NCI-H460 (cell line): ENCODE results near the gene STX7. TPM values are rescaled to one million over a fixed set of nuclear protein-coding genes. Genes with fewer than 3 reads are reported as not detected.

Experiments used
- DNase-seq: peaks from one replicate; pipeline ENCODE4 v3.0.0-alpha.2; 2016; ENCODE audit warnings: low read depth; ENCODE audit errors: extremely low read depth
- total RNA-seq: library from RNA; depleted of rRNA; stranded (reverse); fragments of >200 nt; shearing (Covaris generic); gene quantifications from 2 replicates; pipeline ENCODE4 v1.2.3, GENCODE V29; 2014

STX7 gene
- total RNA-seq, 1 experiment from 2014 or later = 10.0 TPM

DNA sequence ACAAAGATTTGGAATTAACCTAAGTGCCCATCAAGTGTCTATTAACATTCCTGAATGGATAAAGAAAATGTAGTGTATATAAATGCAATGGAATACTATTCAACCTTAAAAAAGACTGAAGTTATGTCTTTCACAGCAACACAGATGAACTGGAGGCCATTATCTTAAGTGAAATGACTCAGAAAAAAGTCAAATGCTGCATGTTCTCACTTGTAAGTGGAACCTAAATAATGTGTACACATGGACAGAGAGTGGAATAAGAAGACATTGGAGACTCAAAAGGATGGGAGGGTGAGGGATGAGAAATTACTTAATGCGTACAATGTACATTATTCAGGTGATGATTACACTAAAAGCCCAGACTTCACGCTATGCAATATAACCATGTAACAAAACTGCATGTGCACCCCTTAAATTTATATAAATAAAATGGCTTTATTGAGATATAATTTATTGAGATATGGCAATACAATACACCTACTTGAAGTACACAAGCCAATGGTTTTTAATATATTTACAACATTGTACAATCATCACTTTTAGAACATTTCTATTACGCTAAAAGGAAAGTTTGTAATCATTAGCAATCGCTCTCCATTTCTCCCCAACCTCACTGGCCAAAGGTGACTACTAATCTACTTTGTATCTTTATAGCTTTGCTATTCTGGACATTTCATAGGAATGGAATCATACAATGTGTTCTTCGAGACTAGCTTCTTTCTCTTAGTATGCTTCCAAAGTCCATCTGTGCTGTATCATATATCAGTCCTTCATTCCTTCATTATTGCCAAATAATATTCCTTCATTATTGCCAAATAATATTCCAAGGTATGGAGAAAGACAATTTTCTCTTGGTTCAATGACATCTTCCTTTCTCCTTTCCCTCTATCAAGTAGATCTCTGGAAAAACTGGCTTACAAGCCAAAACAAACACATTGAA lies 5.8 kb downstream of the STX7 start:
- DNase-seq = no peak

DNA sequence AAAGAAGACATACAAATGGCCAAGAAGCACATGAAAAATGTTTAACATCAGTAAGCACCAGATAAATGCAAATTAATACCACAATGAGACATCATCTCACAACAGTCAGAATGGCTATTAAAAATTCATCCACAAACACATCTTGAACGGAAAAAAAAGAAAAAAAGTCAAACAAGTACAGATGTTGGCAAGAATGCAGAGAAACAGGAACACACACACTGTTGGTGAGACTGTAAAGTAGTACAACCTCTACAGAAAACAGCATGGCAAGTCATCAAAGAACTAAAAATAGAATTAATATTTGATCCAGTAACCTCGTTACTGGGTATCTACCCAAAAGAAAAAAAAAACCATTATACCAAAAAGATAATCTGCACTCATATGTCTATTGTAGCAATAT lies 6.5 kb downstream of the STX7 start:
- no peak for DNase-seq

DNA sequence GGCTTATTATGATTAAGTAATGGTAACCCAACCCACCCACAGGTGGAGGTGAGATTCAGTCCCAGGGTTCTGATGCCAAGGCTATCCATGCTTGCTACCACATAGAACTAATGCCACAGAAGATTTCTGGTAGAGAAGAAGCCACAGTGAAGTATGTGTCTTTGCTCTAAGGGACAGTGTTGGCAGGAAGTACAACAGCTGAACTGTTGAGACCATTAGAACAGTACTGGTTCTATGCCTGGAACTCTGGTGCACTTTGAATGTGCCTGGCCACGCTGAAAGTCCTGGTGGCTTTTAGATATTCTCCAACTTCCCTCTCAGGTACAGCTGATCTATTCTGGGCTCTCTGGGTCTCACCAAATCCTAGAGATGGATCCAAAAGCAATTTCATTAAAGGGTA lies 7.8 kb downstream of the STX7 start:
- DNase-seq = no peak

DNA sequence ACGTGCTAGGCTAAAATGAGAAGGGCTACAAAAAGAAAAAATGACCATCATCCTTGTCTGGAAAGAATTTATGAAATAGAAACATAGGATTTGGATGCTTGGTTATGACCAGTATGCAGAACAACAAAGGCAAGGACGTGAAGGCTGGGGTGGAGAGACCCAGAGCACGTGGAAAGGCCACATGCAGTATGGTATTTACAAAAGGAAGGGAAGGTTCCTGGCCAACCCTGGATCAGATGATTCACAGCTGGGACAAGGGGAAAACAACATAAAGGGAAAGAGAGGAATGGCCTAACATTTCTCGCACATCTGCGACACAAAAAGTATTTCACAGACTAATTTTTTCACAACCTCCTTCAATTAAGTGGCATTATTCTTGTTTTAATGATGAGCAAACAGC lies 8.2 kb downstream of the STX7 start:
- no peak for DNase-seq

DNA sequence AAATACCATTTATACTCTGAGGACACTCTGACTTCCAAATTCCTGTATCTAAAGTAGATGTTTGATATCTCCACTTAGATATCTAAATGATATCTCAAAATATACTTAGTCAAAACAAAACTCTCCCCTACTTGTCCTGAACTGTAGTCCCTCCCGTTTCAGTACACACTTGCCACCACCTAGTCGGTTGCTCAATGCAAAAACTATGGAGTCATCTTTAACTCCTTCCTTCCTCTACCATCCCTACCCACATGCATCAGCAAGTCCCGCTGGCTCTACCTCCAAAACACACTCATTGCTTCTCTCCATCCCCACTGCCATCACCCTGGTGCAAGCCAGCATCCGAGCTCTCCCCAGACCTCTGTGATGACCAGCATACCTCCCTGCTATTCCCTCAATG lies 13.2 kb downstream of the STX7 start:
- no peak for DNase-seq

DNA sequence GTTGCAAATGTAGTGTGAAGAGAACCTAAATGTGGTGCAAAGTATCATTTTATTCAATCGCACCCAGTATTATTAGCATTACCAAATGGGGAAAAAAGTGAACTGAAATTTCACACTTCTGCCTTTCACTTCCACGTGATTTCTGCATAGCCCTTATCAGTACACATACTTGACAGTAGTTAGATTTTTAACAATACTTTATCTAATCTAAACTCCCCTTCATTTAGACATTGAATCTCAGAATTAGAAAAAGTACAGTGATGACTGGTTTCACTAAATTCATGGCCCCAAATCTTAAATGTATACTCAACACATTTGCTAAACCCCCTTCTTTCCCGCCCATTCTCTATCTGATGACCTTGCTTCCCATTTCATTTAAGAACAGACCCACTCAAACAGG lies 14.3 kb downstream of the STX7 start:
- no peak for DNase-seq

DNA sequence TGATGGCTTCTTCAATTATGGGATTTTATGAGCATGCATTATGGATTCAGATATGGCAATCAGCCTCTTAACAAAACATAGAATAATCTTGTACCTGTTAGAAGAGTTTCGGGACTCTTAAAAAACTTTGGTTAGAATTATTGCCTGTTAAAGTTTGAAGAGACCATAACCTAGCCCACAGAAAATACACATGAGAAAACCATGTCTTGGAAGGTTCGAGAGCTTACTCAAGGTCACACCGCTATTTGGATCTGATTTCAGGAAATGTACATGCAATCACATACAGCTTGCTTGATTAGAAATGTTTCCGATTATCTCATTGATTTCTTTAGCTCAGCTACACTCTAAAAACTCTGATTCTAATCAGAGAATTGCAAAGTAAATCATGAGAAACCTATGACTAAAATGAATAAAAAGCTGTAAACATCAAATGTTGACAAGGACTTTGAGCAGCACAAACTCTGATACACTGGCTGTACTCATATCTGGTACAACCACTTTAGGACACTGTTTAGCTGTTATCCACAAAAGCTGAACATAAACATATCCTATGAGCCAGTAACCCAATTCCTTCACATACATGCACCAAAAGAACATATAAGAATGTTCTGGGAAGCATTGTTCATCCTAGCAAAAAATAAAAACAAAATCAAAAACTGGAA lies 16.3 kb downstream of the STX7 start:
- no peak for DNase-seq

DNA sequence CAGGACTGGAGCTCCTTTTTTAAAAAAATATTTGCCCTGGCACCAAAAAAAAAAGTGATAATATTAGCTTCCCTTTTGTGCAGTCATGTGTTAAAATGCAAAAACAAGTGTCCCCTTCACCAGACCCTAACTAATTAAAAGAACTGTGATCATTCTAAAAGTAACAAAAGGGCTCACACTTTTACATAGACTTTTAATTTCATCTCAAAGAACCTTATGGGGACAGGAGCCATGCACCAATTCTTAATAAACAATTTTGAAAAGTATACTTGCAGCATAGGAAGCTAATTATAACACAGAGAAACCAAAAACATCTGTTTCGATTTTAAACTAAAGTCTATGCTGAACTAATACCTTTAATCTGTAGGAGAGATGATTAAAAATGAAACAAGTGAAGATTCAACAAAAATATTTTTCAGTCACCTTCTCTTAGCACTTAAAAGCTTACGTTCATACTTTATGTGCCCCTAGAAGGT lies 17.3 kb downstream of the STX7 start:
- no peak for DNase-seq

DNA sequence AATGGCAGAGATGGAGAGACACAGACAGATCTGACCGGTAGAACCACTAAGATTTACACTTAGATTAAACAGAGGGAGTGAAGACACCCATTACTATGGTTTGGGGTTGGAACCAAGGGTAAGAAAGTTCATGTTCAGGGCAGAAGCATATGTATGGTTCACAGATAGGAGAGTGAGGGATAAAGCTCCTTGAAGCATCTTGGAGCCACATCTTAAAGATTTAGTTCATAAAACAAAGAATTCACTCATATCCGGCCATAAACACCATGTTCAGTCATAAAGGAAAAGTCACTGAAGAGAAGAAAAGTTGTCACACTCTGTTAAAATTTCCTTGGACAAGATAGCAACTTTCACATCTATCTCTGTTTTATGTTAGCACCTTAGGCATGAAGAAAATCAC lies 18.0 kb downstream of the STX7 start:
- no peak for DNase-seq

DNA sequence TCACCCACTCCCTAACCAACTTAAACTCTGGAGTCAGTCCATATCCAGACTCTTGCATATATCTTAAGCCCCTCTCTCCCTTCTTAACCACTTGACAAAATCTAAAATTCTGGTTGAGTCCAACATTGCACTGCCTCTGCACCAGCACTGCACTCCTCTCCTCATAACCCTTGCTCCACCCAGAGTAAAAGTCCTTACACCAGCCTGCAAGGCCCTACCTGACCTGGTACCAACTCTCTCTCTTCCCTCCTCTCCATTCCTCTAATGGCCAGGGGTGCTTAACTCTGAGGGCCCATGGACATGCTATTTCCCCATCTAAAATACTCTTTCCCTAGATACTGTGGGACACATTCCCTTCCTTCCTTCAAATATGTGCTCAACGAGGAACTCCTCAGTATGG lies 21.0 kb downstream of the STX7 start:
- DNase-seq = no peak

DNA sequence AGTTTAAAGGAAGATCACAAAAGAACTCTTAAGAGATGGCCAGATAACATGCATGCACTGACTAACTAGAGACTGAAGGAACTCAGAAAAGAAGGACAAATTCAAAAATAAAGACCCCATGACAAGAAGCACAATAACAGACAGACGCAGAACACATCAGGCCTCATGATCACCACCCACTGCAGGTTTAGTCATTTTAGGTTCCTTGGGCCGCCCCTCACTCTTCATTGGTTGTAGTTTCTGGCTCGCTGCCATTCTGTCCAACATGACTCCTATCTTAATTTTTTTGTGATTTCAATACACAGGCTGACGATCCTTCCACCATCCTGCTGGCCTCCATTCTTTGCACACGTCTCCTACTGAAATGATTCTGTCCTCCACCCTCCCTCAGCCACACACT lies 21.6 kb downstream of the STX7 start:
- no peak for DNase-seq

DNA sequence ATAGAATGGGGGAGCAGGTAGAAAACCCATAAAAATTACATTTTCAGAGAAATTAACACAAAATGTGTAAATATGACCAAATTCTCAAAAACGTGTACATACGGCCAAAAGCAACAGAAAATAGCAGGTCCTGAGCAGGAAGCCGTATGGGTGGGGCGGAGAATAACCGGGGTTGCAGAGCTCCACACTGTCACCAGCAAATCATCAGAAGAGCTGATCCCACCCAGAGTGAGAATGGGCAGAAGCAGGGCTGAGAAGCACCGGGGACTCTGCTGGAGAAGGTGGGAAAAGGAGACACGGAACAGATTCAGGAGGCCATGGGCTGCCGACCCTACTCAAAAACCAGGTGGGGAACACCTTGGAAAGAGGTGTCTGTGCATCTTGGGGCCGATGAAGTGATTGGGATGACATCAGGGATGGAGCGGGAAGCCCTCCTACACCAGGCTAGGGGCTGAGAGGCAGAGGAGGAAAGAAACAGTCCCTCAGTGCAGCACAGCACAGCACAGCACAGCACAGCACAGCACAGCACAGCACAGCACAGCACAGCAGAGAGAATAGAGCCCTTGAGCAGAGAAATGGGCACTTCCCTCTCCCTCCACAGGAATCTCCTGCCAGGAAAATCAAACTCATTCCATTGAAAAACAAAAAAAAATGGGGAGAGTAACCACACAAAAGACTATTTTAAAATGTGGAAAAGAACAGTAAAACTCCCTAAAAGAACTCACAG lies 22.3 kb downstream of the STX7 start:
- no peak for DNase-seq

DNA sequence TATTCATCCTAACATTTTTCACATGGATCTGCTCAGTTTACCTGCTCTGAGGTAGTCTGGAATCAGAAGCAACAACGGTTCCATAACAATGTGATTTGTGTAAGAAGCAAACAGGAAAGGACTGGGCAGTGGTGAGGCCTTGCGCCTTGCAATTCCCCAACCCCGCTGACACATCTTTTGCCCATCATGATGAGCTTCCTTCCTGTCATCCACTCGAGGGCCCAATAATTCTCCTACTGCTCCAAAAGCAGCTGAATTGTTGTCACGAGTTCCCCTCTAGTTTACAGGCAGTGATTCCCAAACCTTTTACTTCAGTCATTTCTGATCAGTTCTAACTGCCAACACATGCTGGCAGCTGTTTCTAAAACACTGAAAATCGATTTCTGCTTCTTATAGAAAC lies 22.9 kb downstream of the STX7 start:
- DNase-seq = no peak

DNA sequence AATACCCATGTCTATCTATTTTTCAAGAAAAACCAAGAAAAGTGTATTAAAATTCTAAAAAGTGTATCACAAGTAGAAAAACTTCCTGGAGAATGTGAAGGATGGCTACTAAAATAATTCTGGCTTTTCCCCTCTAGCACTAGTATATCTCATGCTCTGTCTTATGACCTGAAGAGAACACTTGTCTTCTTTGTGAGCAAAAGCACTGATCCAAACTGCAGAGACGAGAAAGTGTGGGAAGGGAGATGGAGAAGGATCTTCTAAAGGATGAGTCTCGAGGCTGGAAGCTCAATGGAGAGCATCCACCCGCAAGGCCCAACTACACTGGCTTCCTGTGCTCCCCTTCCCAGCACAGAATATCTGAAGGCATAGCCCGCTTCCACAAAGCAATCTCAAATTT lies 23.5 kb downstream of the STX7 start:
- no peak for DNase-seq

DNA sequence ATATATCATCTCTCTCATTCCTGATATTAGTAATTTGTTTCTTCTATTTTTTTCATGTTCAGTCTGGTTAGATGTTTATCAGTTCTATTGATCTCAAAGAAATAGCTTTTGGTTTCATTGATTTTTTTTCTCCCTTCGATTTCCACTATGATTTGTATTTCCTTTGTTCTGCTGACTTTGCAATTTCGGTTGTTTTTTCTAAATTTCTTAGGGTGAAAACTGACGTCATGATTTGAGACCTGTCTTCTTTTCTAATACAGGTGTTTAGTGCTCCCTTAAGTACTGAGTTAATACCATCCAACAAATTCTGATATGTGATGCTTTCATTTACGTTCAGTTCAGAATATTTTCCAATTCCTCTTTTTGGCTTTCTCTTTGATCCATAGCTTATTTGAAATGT lies 25.2 kb downstream of the STX7 start:
- no peak for DNase-seq

DNA sequence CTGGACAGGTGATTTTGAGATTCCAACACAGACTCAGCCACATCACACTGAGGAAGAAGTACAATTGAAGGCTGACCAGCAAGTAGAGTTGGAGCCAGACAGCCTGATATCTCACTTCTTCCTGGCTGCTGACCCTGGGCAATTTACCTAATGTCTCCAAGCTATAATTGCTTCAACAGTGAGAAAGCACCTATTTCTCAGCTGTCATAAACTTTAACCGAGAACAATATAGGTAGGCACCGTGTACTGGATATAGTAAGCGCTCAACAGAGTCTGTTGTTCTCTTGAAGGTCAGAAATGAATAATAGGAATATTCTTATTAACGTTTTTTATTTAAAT lies 28.3 kb downstream of the STX7 start:
- DNase-seq = no peak

DNA sequence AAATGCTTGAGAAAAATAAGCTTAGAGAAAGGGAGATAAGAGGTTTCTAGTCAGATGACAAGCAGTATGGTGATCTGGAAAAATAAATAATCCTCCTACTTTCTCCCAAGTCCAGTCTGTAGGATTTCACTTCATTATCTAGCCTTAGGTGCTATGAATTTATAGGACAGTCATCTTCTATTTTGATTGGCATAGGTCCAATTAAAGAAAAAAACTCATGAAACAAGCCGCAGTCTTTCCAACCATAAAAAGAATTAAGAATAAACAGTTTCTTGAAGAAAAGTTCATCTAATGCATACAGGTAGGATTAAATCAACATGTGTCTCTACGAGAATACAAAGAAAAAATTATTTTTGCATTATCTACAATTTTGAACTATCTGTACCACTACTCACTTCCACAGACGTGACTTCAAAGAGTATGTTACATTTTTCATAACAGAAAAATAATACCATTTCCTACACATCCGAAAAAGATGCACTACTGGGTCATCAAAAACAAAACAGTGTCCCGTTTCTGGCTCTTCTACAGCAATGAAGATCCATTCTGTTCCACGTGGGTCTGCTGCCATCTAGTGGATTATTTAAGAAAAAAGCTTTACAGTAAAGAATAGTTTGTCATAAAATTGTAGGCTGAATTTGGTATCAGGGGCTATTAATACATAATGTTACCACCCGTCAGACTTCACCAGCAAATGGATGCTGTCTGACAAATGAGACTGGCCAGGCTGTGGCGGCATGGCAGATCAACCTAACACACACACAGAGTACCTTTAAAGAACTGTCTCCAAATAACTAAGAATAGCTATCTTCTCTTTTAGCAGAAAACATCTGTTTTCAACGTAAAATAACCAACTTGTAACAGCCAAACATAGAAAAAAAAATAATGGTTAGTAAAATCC lies 28.9 kb downstream of the STX7 start:
- peak; percentile 61 for DNase-seq

DNA sequence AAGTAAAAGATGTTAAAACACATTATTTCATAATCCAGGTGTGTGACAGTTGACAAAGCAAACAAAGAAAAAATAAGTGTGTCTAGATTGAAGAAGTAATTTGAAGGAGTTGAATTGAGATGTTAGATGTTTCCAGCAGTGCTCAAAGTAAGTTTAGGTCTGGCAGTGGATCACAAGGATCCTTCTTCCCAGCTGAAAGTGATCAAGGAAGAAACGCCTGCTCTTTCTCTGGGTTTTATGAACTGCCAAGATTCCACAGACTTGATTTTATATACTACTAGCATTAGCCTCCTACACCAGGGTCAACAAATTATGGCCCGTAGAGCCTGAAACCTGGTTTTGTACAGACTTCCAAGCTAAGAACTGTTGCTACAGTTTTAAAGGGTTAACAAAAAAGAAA lies 30.3 kb downstream of the STX7 start:
- no peak for DNase-seq

DNA sequence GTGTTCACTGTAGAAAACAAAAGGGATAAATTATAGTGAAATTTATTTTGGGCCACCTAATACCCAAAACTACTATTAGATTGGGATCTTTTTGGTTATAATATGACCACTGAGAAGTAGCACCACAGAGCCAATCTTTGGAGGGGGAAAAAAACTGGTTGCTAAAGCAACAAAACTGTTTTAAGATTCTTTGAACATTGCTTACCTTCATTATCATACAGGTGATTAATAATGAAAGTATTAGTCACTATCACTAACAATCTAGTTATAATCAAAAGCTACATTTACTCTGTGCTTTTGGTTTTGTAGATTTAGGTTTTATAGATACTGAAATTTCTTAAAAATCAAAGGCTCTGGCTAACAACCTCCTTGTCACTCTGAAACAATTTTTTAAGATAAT lies 31.7 kb downstream of the STX7 start:
- no peak for DNase-seq

DNA sequence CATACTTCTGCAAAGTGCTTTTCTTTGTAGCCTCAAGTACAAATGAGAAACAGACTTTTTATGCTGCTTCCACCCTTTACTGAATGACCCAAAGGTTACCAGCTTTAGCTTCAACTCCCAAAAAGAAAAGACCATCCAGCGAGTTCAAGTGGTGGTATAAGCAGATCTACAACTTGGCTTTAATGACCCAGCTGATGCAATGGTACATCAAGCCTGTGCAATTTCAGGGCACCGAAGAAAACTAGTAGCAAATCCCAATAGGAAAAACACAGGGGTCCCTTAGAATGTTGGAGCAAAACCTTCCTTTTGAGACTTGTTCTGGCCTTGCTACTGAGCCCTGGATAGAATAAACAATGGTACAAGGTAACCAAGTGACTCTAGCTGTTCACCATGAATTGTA lies 33.8 kb downstream of the STX7 start:
- peak; percentile 4 for DNase-seq

DNA sequence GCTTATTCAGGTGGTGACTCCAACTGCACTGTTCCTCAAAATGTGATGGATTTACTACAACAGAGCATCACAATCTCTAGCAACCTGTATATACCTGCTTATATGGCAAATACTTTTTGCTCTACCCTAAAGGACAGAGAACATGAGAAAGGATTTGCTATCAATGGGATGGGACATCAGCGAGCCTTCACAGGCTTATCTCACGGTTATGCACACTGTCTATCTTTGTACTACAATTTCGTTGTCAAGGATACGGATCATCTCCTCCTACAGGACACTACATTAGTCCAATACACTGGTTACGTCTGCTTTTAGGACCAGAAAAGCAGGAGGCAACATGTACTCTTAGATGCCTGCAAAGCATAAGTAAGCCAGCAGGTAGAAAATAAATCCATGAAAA lies 34.2 kb downstream of the STX7 start:
- DNase-seq = no peak
